SK-N-MC (cell line): ENCODE results near the gene IL19.
"Not testable (repeated sequence)": the region's sequence is repeated elsewhere in the genome, so short reads cannot be mapped to it uniquely, and the experiment has no call there.

Experiments used
- DNase-seq: peaks from one replicate; pipeline ENCODE4 v3.0.0-alpha.2; 2011; ENCODE audit warnings: low read depth, low spot score
- H3K27ac ChIP-seq: fragments of 200-600 bp; sonication (generic); 2 replicates; pipeline ENCODE4 v1.5.1; 2016; ENCODE audit warnings: mixed run types
- H3K36me3 ChIP-seq: fragments of 200-600 bp; sonication (generic); 2 replicates; pipeline ENCODE4 v1.6.1; 2017; ENCODE audit warnings: antibody characterized with exemption, low read length, mixed read lengths; ENCODE audit not compliant: insufficient read depth
- H3K4me3 ChIP-seq: fragments of 200-600 bp; sonication (generic); 2 replicates; pipeline ENCODE4 v1.5.1; 2016
- H3K9ac ChIP-seq: fragments of 200-600 bp; sonication (generic); 2 replicates; pipeline ENCODE4 v1.8.0; 2017; ENCODE audit warnings: mixed run types, mixed read lengths; ENCODE audit not compliant: insufficient read length
- H3K9me3 ChIP-seq: fragments of 200-600 bp; sonication (generic); 2 replicates; pipeline ENCODE4 v1.6.1; 2017; ENCODE audit warnings: low read depth, mild to moderate bottlenecking, antibody characterized with exemption, low read length, moderate library complexity, mixed read lengths
- EZH2 ChIP-seq: fragments of 200-600 bp; sonication (generic); IDR thresholded peaks from one replicate; pipeline ENCODE4 v1.6.1; 2017; ENCODE audit warnings: antibody characterized with exemption
- FOXP2 ChIP-seq: optimal IDR thresholded peaks from 2 replicates; pipeline ENCODE3; 2011; ENCODE audit warnings: mild to moderate bottlenecking, moderate library complexity; ENCODE audit not compliant: insufficient read depth; ENCODE audit errors: extremely low read length, control extremely low read depth
- POLR2AphosphoS5 ChIP-seq: IDR thresholded peaks from 2 replicates; pipeline ENCODE4 v1.6.1; 2012; ENCODE audit warnings: mild to moderate bottlenecking, low read depth, low read length, borderline replicate concordance

The IL19 gene

DNA sequence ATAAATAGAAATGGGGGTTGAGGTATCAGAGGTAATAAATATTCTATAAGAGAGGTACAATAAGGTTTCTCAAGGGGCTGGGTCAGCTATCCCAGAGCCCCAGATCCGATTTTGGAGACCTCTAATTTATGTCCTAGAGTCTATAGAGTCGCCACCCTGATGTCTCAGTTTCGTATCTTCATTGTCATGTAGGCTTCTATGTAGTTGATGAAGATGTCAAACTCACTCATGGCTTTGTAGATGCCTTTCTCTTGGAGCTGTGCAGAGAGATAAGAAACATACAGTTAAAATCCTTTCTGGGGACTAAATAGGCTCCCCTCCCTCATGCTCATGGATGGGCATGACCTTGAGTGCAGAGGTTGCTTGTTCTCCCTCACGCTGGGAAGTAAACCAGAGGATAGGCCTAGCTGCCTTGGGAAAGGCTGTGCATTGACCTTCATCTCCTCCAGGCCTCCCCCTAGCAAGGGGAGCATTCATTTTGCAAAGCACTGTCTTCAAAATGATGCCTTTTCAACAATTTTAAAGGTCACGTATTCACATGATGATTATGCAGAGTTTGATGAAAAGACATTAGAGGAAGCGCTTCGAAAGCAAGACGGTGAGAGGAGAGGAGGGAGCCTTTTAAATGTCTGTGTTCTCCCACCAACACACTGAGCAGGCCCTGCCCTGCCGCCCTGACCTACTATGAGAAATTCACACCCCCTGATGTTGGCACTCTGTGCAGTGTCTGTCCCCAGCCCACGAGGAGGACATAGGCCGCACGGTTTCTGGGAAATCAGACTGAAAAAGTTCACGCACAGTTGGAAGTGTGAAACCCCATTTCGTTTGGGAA lies 1.9 kb upstream of the IL19 start:
- H3K27ac ChIP-seq, result no peak overlapping the region
- no peak for DNase-seq
- no peak overlapping the region for H3K4me3 ChIP-seq

DNA sequence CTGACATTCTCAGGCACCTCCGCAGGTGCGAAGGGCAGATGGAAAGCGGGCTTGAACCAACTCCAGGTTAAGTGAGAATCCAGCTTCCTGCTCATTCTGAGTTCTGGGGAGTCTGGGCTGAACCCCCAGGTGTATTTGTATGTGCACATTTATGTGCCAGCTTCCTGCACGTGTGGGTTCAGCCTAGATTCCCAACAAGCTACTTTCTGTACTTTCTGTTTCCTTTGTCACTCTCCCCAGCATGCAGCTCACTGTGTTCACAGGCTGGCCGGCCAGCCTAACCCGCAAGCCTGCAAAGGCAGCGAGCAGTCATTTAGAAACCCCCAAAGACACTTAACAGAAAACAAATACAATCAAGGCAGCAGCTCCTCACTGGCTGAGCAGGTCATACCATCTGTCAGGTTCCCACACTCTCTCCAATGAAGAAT lies 1.3 kb upstream of the IL19 start:
- H3K9me3 ChIP-seq, result no peaks in the 10 kb centered on the region
- TF ChIP-seq POLR2AphosphoS5 (no peak), FOXP2 (no peak), EZH2 (no peak)
- no peaks in the 10 kb centered on the region for H3K36me3 ChIP-seq
- no peak overlapping the region for H3K27ac ChIP-seq
- no peak overlapping the region for H3K4me3 ChIP-seq
- no peak overlapping the region for H3K9ac ChIP-seq
- no peak for DNase-seq

More for the DNA sequence above, 1.9 kb upstream of the IL19 start:
- TF ChIP-seq EZH2 (no peak), FOXP2 (no peak), POLR2AphosphoS5 (no peak)
- Histone ChIP-seq H3K36me3 (no peaks in the 10 kb centered on the region), H3K9ac (no peak overlapping the region), H3K9me3 (no peaks in the 10 kb centered on the region)

DNA sequence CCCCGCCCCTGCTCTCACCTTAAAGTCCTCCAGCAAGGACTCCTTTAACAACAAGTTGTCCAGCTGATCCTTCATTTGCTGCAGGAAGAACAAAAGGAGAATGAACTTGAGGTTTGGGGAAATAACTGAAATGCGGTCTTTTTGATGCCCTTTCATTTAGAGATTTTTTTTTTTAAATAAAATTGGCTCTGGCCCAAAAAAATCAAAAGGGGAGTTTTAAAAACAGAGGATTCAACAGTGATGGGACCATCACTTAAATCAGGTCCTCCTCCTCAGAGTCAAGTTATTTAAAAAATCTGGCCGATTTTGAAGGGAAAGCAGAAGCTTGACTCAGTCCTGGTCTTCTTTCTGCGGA lies 742 bp downstream of the IL19 start:
- Histone ChIP-seq H3K27ac (no peak overlapping the region), H3K4me3 (no peak overlapping the region), H3K36me3 (no peaks in the 10 kb centered on the region), H3K9me3 (no peaks in the 10 kb centered on the region), H3K9ac (no peak overlapping the region)
- TF ChIP-seq FOXP2, result no peak
- DNase-seq, result no peak

DNA sequence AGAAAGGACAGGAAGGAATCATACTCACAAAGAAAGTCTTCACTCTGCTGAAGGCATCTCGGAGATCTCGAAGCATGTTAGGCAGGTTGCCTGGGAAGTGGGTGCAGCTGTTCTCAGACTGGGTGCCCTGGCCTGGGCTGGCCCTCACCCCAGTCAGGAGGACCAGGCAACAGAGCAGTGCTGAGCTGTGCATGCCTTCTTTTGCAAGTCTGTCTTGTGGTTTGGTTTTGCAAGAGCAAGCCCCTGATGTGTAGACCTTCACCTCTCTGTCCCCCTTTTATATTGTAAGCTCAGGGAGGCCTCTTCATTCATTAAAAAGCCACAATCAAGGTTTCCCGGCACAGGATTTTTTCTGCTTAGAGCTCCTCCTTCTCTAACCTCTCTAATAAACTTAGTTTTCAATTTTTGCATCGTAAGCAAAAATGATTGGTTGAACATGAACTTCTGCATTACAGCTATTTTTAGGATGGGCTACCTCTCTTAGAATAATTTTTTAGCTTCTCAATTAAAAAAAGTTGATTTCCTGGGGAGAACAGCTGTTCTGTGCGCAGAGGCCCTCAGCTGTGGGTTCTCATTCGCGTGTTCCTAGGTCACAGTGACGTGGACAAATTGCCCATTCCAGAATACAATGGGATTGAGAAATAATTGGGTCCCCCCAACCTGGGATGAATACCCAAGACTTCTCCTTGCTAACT lies 1.8 kb downstream of the IL19 start, which contains the start of gene IL10:
Gene IL10, minus strand, starts transcription at position 252 of the 695 bp plus-strand sequence. Its CDS starts 59 bp downstream, at position 193.
- no peak for TF ChIP-seq EZH2
- TF ChIP-seq POLR2AphosphoS5, result no peak
- no peak for TF ChIP-seq FOXP2
- H3K4me3 ChIP-seq, result peak within 1 kb of the TSS; percentile 7; the same call in 1 of the 2 replicates

DNA sequence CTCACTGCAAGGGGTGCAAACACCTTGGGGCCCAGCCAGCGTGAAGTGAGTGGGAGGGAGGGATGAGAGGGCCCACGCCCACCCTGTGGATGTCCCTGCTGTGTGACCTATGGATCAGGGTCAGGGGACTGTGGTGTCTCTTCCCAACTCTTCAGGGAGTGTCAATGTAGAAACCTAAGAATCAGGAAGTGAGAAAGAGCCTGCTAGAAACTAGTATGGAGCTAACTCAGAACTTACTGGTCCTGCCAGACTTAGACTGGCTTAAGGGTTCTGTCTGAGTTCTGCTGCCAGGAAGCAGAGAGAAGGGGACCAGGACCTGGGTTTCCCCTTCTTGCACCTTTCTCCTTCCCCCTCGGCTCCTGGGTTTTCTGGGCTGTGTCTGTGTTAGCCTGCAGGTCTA lies 3.5 kb downstream of the IL19 start:
- DNase-seq, result no peak

More for the DNA sequence above, 1.8 kb downstream of the IL19 start, which contains the start of gene IL10:
- DNase-seq, result no peak
- no peaks in the 10 kb centered on the region for H3K36me3 ChIP-seq
- H3K9ac ChIP-seq, result no peak within 1 kb of the TSS
- no peak within 1 kb of the TSS for H3K27ac ChIP-seq
- no peaks in the 10 kb centered on the region for H3K9me3 ChIP-seq

DNA sequence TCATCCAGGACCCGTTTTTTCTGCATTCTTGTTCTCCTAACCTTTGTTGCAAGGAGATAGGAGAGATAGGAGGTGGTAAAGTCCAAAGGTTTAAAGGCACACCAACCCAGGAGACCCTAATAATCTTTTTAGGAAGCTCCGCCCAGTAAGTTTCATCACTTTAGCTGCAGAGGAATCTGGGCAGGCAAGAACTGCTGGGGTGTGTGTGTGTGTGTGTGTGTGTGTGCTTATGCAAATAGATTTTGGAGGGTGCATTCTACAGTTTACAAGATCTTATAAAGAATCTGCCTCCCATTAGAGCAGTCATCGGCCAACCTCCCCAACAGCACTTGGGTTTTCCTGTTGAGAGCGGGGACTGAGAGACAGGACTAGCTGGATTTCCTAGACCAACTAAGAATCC lies 5.7 kb downstream of the IL19 start:
- H3K9me3 ChIP-seq, result no peaks in the 10 kb centered on the region
- peak overlapping the region; percentile 85 for H3K27ac ChIP-seq
- DNase-seq, result peak; percentile 60
- peak overlapping the region; percentile 24; the same call in 1 of the 2 replicates for H3K4me3 ChIP-seq
- H3K36me3 ChIP-seq, result no peaks in the 10 kb centered on the region
- TF ChIP-seq EZH2, result no peak
- no peak for TF ChIP-seq FOXP2
- TF ChIP-seq POLR2AphosphoS5, result no peak
- H3K9ac ChIP-seq, result no peak overlapping the region

More for the DNA sequence above, 3.5 kb downstream of the IL19 start:
- H3K27ac ChIP-seq, result no peak overlapping the region
- no peaks in the 10 kb centered on the region for H3K9me3 ChIP-seq
- H3K36me3 ChIP-seq, result no peaks in the 10 kb centered on the region
- no peak overlapping the region for H3K4me3 ChIP-seq
- no peak overlapping the region for H3K9ac ChIP-seq
- TF ChIP-seq FOXP2 (no peak), EZH2 (no peak), POLR2AphosphoS5 (no peak)

DNA sequence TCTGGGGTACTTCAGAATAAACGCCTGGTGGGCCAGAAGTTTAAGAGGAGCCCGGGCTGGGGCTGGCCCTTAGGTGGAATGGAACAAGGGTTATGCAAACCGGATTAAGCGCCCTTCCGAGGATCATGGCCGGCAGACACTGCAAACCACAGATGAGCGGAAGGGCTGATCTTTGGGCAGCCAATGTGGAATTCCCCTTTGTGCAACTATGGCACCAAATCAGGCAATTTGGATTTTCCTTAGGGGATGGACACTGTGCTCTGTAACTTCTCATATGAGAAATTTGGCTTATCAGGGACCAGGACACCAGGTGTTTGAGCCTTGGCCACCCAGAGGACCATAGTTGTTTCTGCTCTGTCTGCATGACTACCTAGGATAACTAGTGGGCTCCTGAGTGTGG lies 7.5 kb downstream of the IL19 start:
- Histone ChIP-seq H3K9me3 (no peaks in the 10 kb centered on the region), H3K27ac (no peak overlapping the region), H3K36me3 (no peaks in the 10 kb centered on the region), H3K9ac (no peak overlapping the region), H3K4me3 (no peak overlapping the region)
- no peak for DNase-seq
- TF ChIP-seq EZH2, result no peak
- no peak for TF ChIP-seq POLR2AphosphoS5
- no peak for TF ChIP-seq FOXP2

DNA sequence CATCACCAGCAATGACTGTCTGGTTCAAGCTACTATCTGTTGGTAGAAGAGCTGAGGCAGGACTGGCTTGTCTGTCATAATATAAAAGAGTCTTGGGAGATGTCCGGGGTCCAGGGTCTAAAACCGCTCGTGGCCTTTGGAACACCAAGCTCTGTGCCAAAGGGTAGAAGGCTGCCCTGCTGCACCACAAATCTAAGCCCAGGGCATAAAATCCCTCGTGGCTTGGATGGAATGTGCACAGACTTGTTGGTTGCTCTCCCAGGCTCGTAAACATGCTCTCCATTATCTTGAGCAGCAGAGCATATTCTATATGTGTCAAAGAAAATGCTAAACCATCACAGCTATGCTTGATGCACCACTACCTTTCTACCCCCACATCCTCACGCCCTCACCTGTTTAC lies 8.3 kb downstream of the IL19 start:
- not testable (repeated sequence) for H3K36me3 ChIP-seq, H3K4me3 ChIP-seq, H3K9me3 ChIP-seq, H3K27ac ChIP-seq, H3K9ac ChIP-seq, DNase-seq
